ENCODE results near the gene GNAT1. TPM values are rescaled to one million over a fixed set of nuclear protein-coding genes. Genes with fewer than 3 reads are reported as not detected.

Gene GNAT1
- total and polyA plus RNA-seq, 2 of the 13 experiments (the other 11 are each of a cell fraction or from before 2014, with no cell fraction given): 0.15 TPM; not detected in 1

- TF ChIP-seq AKNA (CRISPR knock-in tag; IDR thresholded peaks at IDR 0.05; ENCODE audit: borderline replicate concordance) (no peak), ZNF501 (CRISPR knock-in tag; IDR thresholded peaks at IDR 0.05) (peak; percentile 58; the same call in 1 of the 2 replicates), ZBTB20 (CRISPR knock-in tag; IDR thresholded peaks at IDR 0.05; ENCODE audit: borderline replicate concordance, low read depth) (no peak), GPBP1L1 (CRISPR knock-in tag; IDR thresholded peaks at IDR 0.05) (no peak), STAG1 (CRISPR knock-in tag; IDR thresholded peaks at IDR 0.05) (no peak), PRPF4 (IDR thresholded peaks at IDR 0.05; ENCODE audit: low read depth, low read length, poor library complexity, severe bottlenecking) (no peak), ZNF569 (CRISPR knock-in tag; IDR thresholded peaks at IDR 0.05; ENCODE audit: borderline replicate concordance) (no peak), ZNF225 (CRISPR knock-in tag; IDR thresholded peaks at IDR 0.05) (peak; percentile 2; the same call in 1 of the 2 replicates), MAF1 (CRISPR knock-in tag; IDR thresholded peaks at IDR 0.05; ENCODE audit: borderline replicate concordance) (no peak), ZZZ3 (CRISPR knock-in tag; IDR thresholded peaks at IDR 0.05; ENCODE audit: borderline replicate concordance) (no peak), NCOA2 (CRISPR knock-in tag; IDR thresholded peaks at IDR 0.05) (peak; percentile 88), KLF16 (CRISPR knock-in tag; IDR thresholded peaks at IDR 0.05) (peak in 1 of 2 experiments; percentile 53; a peak in 1 of 4 replicates)
- TF ChIP-seq, protein P1, sequence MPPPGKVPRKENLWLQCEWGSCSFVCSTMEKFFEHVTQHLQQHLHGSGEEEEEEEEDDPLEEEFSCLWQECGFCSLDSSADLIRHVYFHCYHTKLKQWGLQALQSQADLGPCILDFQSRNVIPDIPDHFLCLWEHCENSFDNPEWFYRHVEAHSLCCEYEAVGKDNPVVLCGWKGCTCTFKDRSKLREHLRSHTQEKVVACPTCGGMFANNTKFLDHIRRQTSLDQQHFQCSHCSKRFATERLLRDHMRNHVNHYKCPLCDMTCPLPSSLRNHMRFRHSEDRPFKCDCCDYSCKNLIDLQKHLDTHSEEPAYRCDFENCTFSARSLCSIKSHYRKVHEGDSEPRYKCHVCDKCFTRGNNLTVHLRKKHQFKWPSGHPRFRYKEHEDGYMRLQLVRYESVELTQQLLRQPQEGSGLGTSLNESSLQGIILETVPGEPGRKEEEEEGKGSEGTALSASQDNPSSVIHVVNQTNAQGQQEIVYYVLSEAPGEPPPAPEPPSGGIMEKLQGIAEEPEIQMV (CRISPR knock-in tag; IDR thresholded peaks at IDR 0.05; ENCODE audit: low read depth): peak; percentile 46; the same call in 1 of the 2 replicates
- TF ChIP-seq, protein P2, sequence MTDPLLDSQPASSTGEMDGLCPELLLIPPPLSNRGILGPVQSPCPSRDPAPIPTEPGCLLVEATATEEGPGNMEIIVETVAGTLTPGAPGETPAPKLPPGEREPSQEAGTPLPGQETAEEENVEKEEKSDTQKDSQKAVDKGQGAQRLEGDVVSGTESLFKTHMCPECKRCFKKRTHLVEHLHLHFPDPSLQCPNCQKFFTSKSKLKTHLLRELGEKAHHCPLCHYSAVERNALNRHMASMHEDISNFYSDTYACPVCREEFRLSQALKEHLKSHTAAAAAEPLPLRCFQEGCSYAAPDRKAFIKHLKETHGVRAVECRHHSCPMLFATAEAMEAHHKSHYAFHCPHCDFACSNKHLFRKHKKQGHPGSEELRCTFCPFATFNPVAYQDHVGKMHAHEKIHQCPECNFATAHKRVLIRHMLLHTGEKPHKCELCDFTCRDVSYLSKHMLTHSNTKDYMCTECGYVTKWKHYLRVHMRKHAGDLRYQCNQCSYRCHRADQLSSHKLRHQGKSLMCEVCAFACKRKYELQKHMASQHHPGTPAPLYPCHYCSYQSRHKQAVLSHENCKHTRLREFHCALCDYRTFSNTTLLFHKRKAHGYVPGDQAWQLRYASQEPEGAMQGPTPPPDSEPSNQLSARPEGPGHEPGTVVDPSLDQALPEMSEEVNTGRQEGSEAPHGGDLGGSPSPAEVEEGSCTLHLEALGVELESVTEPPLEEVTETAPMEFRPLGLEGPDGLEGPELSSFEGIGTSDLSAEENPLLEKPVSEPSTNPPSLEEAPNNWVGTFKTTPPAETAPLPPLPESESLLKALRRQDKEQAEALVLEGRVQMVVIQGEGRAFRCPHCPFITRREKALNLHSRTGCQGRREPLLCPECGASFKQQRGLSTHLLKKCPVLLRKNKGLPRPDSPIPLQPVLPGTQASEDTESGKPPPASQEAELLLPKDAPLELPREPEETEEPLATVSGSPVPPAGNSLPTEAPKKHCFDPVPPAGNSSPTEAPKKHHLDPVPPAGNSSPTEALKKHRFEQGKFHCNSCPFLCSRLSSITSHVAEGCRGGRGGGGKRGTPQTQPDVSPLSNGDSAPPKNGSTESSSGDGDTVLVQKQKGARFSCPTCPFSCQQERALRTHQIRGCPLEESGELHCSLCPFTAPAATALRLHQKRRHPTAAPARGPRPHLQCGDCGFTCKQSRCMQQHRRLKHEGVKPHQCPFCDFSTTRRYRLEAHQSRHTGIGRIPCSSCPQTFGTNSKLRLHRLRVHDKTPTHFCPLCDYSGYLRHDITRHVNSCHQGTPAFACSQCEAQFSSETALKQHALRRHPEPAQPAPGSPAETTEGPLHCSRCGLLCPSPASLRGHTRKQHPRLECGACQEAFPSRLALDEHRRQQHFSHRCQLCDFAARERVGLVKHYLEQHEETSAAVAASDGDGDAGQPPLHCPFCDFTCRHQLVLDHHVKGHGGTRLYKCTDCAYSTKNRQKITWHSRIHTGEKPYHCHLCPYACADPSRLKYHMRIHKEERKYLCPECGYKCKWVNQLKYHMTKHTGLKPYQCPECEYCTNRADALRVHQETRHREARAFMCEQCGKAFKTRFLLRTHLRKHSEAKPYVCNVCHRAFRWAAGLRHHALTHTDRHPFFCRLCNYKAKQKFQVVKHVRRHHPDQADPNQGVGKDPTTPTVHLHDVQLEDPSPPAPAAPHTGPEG (CRISPR knock-in tag; IDR thresholded peaks at IDR 0.05): 0 out of 2 replicates have a peak, but pooled peaks have one; percentile 27
Measured at GRCh38 chr3:50210510-50211367, 19.3 kb downstream of the GNAT1 start (continued).

Data from HepG2 (cell line).